ENCODE measurements around the gene ULK3. TPM values are rescaled to one million over a fixed set of nuclear protein-coding genes. Genes with fewer than 3 reads are reported as not detected.
"Not testable (repeated sequence)": the region's sequence is repeated elsewhere in the genome, so short reads cannot be mapped to it uniquely, and the experiment has no call there.

ULK3 gene
- 18.2 and 19.7 TPM in 2 replicates for total RNA-seq (2014; rRNA removed; shearing (Covaris generic))

GRCh38 chr15:74842581-74843444 lies at the start of gene ULK3:
Gene ULK3 (minus strand): TSS chr15:74843156. CDS start chr15:74843105, 51 bp downstream.
- peak; percentile 82 for DNase-seq (ENCODE audit: low spot score)

GRCh38 chr15:74892313-74892712 lies 49.4 kb upstream of the ULK3 start:
- no peak for DNase-seq (ENCODE audit: low spot score)

GRCh38 chr15:74891469-74891868 lies 48.5 kb upstream of the ULK3 start:
- no peak for DNase-seq (ENCODE audit: low spot score)

- no peak for DNase-seq (ENCODE audit: low spot score)
Measured at GRCh38 chr15:74890665-74890960, 47.7 kb upstream of the ULK3 start.

- DNase-seq (ENCODE audit: low spot score) = peak; percentile 60
Measured at GRCh38 chr15:74889883-74890664, 47.1 kb upstream of the ULK3 start, which contains the start of gene MPI. Gene MPI (plus strand): TSS chr15:74890042. CDS start chr15:74890074, 32 bp downstream.

- DNase-seq (ENCODE audit: low spot score) = no peak
Measured at GRCh38 chr15:74889390-74889882, 46.5 kb upstream of the ULK3 start.

- no peak for DNase-seq (ENCODE audit: low spot score)
Measured at GRCh38 chr15:74888716-74889115, 45.8 kb upstream of the ULK3 start.

GRCh38 chr15:74887537-74888193 lies 44.7 kb upstream of the ULK3 start:
- not testable (repeated sequence) for DNase-seq (ENCODE audit: low spot score)

GRCh38 chr15:74885461-74885860 lies 42.5 kb upstream of the ULK3 start:
- no peak for DNase-seq (ENCODE audit: low spot score)

GRCh38 chr15:74884428-74885223 lies 41.7 kb upstream of the ULK3 start:
- DNase-seq (ENCODE audit: low spot score) = no peak

GRCh38 chr15:74882528-74882927 lies 39.6 kb upstream of the ULK3 start:
- DNase-seq (ENCODE audit: low spot score) = no peak

- DNase-seq (ENCODE audit: low spot score) = no peak
Measured at GRCh38 chr15:74878273-74878672, 35.3 kb upstream of the ULK3 start.

- DNase-seq (ENCODE audit: low spot score) = no peak
Measured at GRCh38 chr15:74873756-74874424, 30.9 kb upstream of the ULK3 start.

- DNase-seq (ENCODE audit: low spot score) = peak; percentile 94
Measured at GRCh38 chr15:74873036-74873755, 30.2 kb upstream of the ULK3 start, which contains the start of gene SCAMP2. Gene SCAMP2 (minus strand): TSS chr15:74873365. CDS start chr15:74873255, 110 bp downstream.

- no peak for DNase-seq (ENCODE audit: low spot score)
Measured at GRCh38 chr15:74872702-74873035, 29.7 kb upstream of the ULK3 start.

GRCh38 chr15:74870436-74871215 lies 27.7 kb upstream of the ULK3 start:
- no peak for DNase-seq (ENCODE audit: low spot score)

- no peak for DNase-seq (ENCODE audit: low spot score)
Measured at GRCh38 chr15:74869726-74870407, 26.9 kb upstream of the ULK3 start.

GRCh38 chr15:74869372-74869725 lies 26.4 kb upstream of the ULK3 start:
- DNase-seq (ENCODE audit: low spot score) = no peak

- DNase-seq (ENCODE audit: low spot score) = no peak
Measured at GRCh38 chr15:74868059-74868458, 25.1 kb upstream of the ULK3 start.
